HUES6 (cell line): ENCODE data around the gene OBSCN.
A peak's percentile ranks its signal among the peaks of the same experiment; 100 is the strongest.
"Not testable (repeated sequence)": the region's sequence is repeated elsewhere in the genome, so short reads cannot be mapped to it uniquely, and the experiment has no call there.

Experiments
- H3K27ac ChIP-seq: 2 replicates; pipeline ENCODE4 v1.7.0; 2013; ENCODE audit warnings: low read depth, mild to moderate bottlenecking, low read length, inconsistent platforms
- H3K27me3 ChIP-seq: 2 replicates; pipeline ENCODE4 v1.6.1; 2013; ENCODE audit warnings: low read length; ENCODE audit not compliant: control insufficient read depth, insufficient read depth
- H3K36me3 ChIP-seq: 2 replicates; pipeline ENCODE4 v1.6.1; 2013; ENCODE audit warnings: low read length; ENCODE audit not compliant: control insufficient read depth, insufficient read depth
- H3K4me1 ChIP-seq: 2 replicates; pipeline ENCODE4 v1.6.1; 2013; ENCODE audit warnings: low read length; ENCODE audit not compliant: control insufficient read depth, insufficient read depth
- H3K4me3 ChIP-seq: 2 replicates; pipeline ENCODE4 v1.5.1; 2013; ENCODE audit warnings: low read depth, low read length
- H3K9ac ChIP-seq: one replicate; pipeline ENCODE4 v1.6.1; 2013; ENCODE audit warnings: mild to moderate bottlenecking, low read length
- H3K9me3 ChIP-seq: 2 replicates; pipeline ENCODE4 v1.6.1; 2013; ENCODE audit warnings: low read depth, low read length; ENCODE audit not compliant: control insufficient read depth, insufficient read depth

The OBSCN gene

DNA sequence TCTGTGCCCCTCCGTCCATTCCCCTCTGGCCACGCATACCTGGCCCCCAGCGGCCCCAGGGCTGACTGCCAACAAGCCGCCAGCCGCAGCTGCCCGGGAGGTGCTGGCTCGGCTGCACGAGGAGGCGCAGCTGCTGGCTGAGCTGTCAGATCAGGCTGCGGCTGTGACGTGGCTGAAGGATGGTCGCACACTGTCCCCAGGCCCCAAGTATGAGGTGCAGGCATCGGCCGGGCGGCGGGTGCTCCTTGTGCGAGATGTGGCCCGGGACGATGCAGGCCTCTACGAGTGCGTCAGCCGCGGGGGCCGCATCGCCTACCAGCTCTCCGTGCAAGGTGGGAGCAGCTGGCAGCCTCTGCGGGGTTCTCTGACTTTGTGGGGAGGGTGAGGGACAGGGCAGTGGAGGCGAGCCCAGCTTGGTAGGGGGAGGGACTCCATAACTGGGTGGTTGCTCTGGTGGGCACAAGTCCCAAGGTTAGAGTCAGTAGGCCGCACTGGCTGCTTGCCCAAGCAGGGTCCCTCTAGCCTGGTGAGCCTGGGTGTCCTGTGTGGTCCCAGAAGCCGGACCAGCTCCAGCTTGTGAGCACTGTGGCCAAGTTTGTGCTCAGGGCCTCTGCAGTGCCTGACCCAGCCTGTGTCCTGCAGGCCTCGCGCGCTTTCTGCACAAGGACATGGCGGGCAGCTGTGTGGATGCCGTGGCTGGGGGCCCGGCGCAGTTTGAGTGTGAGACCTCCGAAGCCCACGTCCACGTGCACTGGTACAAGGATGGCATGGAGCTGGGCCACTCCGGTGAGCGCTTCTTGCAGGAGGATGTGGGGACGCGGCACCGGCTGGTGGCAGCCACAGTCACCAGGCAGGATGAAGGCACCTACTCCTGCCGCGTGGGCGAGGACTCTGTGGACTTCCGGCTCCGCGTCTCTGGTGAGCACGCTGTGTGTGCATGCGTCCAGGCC is 8.8 kb downstream of the OBSCN start:
- H3K27ac ChIP-seq: no peak overlapping the region
- peaks cover 3% of the 10 kb centered on the region; the same call in 1 of the 2 replicates for H3K4me1 ChIP-seq
- no peak overlapping the region for H3K4me3 ChIP-seq
- peaks cover 10% of the 10 kb centered on the region; the same call in 1 of the 2 replicates for H3K27me3 ChIP-seq
- H3K36me3 ChIP-seq: peaks cover 60% of the 10 kb centered on the region
- no peaks in the 10 kb centered on the region for H3K9me3 ChIP-seq
- H3K9ac ChIP-seq: no peak overlapping the region

DNA sequence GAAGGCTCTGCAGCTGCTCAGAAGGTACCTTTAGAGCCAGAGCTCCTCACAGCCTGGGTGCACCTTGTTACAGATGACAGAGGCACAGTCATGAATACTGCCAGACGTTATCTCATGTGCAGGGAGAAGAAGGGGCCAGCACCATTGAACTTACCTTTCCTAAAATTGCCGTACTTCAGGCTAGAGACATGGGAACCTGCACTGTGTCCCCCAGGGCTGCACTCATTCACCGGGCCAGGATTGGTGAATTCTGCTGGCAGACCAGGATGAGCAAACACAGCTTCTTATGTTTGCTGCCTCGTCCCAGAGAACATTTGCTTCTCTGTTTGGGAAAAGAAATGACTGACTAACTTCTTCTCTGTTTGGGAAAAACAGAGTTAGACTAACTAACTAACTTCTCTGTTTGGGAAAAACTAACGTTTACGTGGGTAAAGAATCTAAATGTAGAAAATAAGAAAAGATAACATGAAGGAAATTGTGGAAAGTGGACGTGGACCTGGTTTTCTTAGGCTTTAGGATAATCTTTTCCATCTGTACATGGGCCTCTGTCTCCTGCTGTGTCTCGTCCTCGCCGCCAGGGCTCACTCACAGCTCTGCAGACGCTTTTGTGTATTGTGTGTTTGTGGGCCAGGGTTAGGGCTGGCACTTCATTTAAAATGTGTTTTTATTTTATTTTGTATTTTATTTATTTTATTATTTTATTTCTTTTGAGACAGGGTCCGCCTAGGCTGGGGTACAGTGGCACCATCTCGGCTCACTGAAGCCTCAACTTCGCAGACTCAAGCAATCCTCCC is 9.9 kb downstream of the OBSCN start:
- H3K9me3 ChIP-seq: no peaks in the 10 kb centered on the region
- peaks cover 3% of the 10 kb centered on the region; the same call in 1 of the 2 replicates for H3K4me1 ChIP-seq
- no peak overlapping the region for H3K4me3 ChIP-seq
- no peaks in the 10 kb centered on the region for H3K27me3 ChIP-seq
- peaks cover 66% of the 10 kb centered on the region for H3K36me3 ChIP-seq
- no peak overlapping the region for H3K9ac ChIP-seq
- 0 out of 2 replicates have a peak overlapping the region, but pooled peaks have one; percentile 19 for H3K27ac ChIP-seq

GRCh38 chr1:228218513-228219244 is 10.8 kb downstream of the OBSCN start:
- peak overlapping the region; percentile 19; the same call in 1 of the 2 replicates for H3K27ac ChIP-seq
- no peak overlapping the region for H3K9ac ChIP-seq
- H3K27me3 ChIP-seq: no peaks in the 10 kb centered on the region
- H3K4me3 ChIP-seq: no peak overlapping the region
- H3K4me1 ChIP-seq: peaks cover 3% of the 10 kb centered on the region; the same call in 1 of the 2 replicates
- H3K36me3 ChIP-seq: peaks cover 73% of the 10 kb centered on the region
- no peaks in the 10 kb centered on the region for H3K9me3 ChIP-seq

- Histone ChIP-seq H3K9me3 (peaks cover 3% of the 10 kb centered on the region), H3K9ac (no peak overlapping the region), H3K36me3 (peaks cover 80% of the 10 kb centered on the region), H3K4me1 (no peaks in the 10 kb centered on the region; the same call in 1 of the 2 replicates), H3K27me3 (no peaks in the 10 kb centered on the region), H3K27ac (no peak overlapping the region), H3K4me3 (no peak overlapping the region)
These were observed 11.6 kb downstream of the OBSCN start for GRCh38 chr1:228219245-228219961.

DNA sequence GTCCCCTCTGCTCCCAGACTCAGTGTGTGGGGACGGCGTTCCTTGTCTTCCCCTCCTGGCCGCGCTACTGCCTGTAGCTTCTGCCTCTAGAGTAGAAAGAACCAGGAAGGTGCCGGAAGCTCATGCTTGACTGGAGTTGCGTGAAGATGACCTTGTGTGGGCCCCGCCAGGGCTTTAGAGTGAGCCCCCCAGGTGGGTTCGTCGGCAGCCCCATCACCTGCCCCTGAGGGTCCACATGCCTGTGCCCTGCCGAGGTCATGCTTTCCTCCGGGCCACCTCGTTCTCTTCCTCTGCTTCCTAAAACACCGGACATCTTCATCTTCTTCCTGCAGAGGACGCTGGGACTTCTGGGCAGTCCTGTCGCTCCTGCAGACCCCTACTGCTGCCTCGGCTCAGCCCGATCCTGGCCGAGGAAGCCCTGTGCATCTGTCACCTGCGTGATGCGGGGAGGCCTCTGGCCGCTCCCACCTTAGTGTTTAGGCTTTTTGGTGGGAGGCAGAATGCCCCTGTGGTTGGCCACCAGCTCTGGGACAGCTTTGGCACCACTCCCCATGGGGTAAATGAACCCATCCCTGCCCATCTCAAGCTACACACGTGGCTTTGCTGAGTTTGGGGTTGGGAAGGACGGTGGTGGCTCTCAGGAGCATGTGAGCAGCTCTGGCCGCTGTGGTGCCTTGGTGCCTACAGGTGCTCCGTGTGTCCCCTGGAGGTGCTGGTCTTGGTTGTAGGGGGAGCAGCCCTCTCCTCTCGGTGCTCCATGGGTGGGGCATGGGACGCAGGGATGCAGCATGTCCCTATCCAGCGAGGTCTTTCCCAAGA is 12.3 kb downstream of the OBSCN start:
- H3K36me3 ChIP-seq: peaks cover 83% of the 10 kb centered on the region
- no peaks in the 10 kb centered on the region; the same call in 1 of the 2 replicates for H3K4me1 ChIP-seq
- H3K4me3 ChIP-seq: no peak overlapping the region
- H3K27me3 ChIP-seq: no peaks in the 10 kb centered on the region
- H3K27ac ChIP-seq: no peak overlapping the region
- H3K9me3 ChIP-seq: peaks cover 11% of the 10 kb centered on the region
- no peak overlapping the region for H3K9ac ChIP-seq

GRCh38 chr1:228221097-228221496 is 13.3 kb downstream of the OBSCN start:
- H3K9ac ChIP-seq, H3K4me3 ChIP-seq, H3K4me1 ChIP-seq, H3K27ac ChIP-seq, H3K27me3 ChIP-seq: not testable (repeated sequence)
- Histone ChIP-seq H3K9me3 (peaks cover 12% of the 10 kb centered on the region), H3K36me3 (peaks cover 86% of the 10 kb centered on the region)

- Histone ChIP-seq H3K4me3 (no peak overlapping the region), H3K36me3 (peaks cover 86% of the 10 kb centered on the region), H3K27me3 (no peaks in the 10 kb centered on the region), H3K4me1 (no peaks in the 10 kb centered on the region; the same call in 1 of the 2 replicates), H3K27ac (no peak overlapping the region), H3K9ac (no peak overlapping the region), H3K9me3 (peaks cover 12% of the 10 kb centered on the region)
These were observed 14.7 kb downstream of the OBSCN start for GRCh38 chr1:228222548-228222947.

DNA sequence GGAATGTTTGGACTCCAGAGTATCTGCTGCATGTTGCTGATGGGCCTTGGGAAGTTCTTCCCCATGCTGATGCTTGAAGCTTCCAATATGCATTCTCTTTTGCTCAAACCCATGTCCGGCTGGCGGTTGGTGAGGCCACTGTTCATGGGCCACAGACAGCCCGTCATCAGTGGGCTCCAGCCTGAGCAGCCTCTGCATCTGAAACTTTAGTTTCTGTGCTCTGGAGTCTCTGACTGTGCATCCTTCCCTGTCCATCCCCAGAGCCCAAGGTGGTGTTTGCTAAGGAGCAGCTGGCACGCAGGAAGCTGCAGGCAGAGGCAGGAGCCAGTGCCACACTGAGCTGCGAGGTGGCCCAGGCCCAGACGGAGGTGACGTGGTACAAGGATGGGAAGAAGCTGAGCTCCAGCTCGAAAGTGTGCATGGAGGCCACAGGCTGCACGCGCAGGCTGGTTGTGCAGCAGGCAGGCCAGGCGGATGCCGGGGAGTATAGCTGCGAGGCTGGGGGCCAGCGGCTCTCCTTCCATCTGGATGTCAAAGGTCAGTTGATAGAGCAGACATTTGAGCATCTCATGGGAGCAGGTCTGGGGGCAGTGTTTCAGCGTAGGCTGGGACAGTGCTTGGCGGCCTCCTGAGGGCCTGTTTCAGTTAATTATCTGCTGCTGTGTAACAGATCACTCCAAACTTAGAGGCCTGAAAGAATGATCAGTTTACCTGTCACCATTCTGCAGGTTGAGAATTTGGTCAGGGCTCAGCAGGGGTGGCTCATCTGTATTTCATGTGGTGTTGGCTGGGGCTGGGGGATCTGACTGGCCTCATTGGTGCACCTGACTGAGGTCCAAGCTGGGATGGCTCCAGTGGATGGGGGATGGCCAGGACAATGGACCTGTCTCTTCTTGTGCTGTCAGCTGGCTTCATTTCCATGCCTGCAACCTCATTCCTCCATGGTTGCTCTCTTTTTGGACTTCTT is 16.6 kb downstream of the OBSCN start:
- H3K9ac ChIP-seq: no peak overlapping the region
- peaks cover 12% of the 10 kb centered on the region for H3K9me3 ChIP-seq
- H3K4me3 ChIP-seq: no peak overlapping the region
- H3K27me3 ChIP-seq: no peaks in the 10 kb centered on the region
- peaks cover 82% of the 10 kb centered on the region for H3K36me3 ChIP-seq
- H3K4me1 ChIP-seq: no peaks in the 10 kb centered on the region
- no peak overlapping the region for H3K27ac ChIP-seq

- Histone ChIP-seq H3K36me3 (peaks cover 75% of the 10 kb centered on the region), H3K4me3 (no peak overlapping the region)
These were observed 17.4 kb downstream of the OBSCN start for GRCh38 chr1:228225165-228225710.

More at GRCh38 chr1:228225165-228225710, 17.4 kb downstream of the OBSCN start:
- no peaks in the 10 kb centered on the region for H3K27me3 ChIP-seq
- H3K9me3 ChIP-seq: peaks cover 12% of the 10 kb centered on the region
- H3K27ac ChIP-seq: no peak overlapping the region
- H3K9ac ChIP-seq: no peak overlapping the region
- H3K4me1 ChIP-seq: no peaks in the 10 kb centered on the region
